ENCODE measurements around the gene CIAO2A. TPM values are rescaled to one million over a fixed set of nuclear protein-coding genes. Genes with fewer than 3 reads are reported as not detected.

CIAO2A gene
- total RNA-seq, 4 donors from 2014 or later: 104 to 144 (median 129) TPM

GRCh38 chr15:64095795-64096667 is 2.4 kb upstream of the CIAO2A start, which contains the start of gene SNX1:
Gene SNX1, plus strand, starts transcription at chr15:64095982. Its CDS starts 32 bp downstream, at chr15:64096014.
- Histone ChIP-seq H3K4me3 (replicated peaks in 1 of 3) (peak within 1 kb of the TSS; percentile 72 to 96 (median 93)), H3K36me3 (no peaks in the 10 kb centered on the region), H3K27me3 (no peaks in the 10 kb centered on the region), H3K9me3 (no peaks in the 10 kb centered on the region), H3K27ac (peak within 1 kb of the TSS; percentile 83 to 96 (median 93)), H3K4me1 (peaks cover 33 to 55% of the 10 kb centered on the region in 2 donors)
- TF ChIP-seq CTCF (IDR thresholded peaks at IDR 0.05) (peak in 4 of 6 experiments; percentile 12 to 31 (median 20)), POLR2A (IDR thresholded peaks at IDR 0.05) (peak; percentile 89 to 96)
- DNase-seq: peak; percentile 94 to 95
- 0 to 1% methylated on average over 17 to 60 of the region's 70 CpGs for WGBS, 2 donors
- intact Hi-C loops (cut with DNase I): loop anchor here (5.0 kb wide), 1 partner anchor 56 kb away; the partner anchor contains the start of gene SNX22

- Histone ChIP-seq H3K27me3 (no peaks in the 10 kb centered on the region), H3K4me3 (replicated peaks in 1 of 3) (peak overlapping the region in 1 of 3 donors; percentile 96), H3K36me3 (no peaks in the 10 kb centered on the region), H3K9me3 (no peaks in the 10 kb centered on the region), H3K4me1 (peaks cover 33 to 60% of the 10 kb centered on the region in 2 donors), H3K27ac (peak overlapping the region; percentile 73 to 96 (median 93))
- intact Hi-C loops (cut with DNase I): loop anchor here (5.0 kb wide), 1 partner anchor 57 kb away; the partner anchor contains the start of gene SNX22
- no peak for TF ChIP-seq CTCF (IDR thresholded peaks at IDR 0.05)
- TF ChIP-seq POLR2A (IDR thresholded peaks at IDR 0.05): no peak
- 47 to 52% methylated on average over 4 of the region's 4 CpGs for WGBS, 2 donors
- DNase-seq: no peak
Observed at GRCh38 chr15:64095431-64095794, 1.8 kb upstream of the CIAO2A start.

- Histone ChIP-seq H3K4me1 (peaks cover 26 to 52% of the 10 kb centered on the region in 2 donors), H3K27ac (peak overlapping the region; percentile 70 to 93 (median 93)), H3K4me3 (replicated peaks in 1 of 3) (peak overlapping the region; percentile 7 to 89 (median 65)), H3K9me3 (no peaks in the 10 kb centered on the region), H3K27me3 (no peaks in the 10 kb centered on the region), H3K36me3 (peaks cover 0 to 4% of the 10 kb centered on the region in 2 donors)
- TF ChIP-seq POLR2A (IDR thresholded peaks at IDR 0.05) (no peak), CTCF (IDR thresholded peaks at IDR 0.05) (peak in 1 of 6 experiments; percentile 10)
- peak; percentile 56 to 59 for DNase-seq
- intact Hi-C loops (cut with DNase I): no loop called here
- 6 to 7% methylated on average over 22 of the region's 22 CpGs for WGBS, 2 donors
Observed at GRCh38 chr15:64092864-64093626, 593 bp downstream of the CIAO2A start.

- no peaks in the 10 kb centered on the region for H3K27me3 ChIP-seq
- H3K36me3 ChIP-seq: peaks cover 2 to 12% of the 10 kb centered on the region in 2 donors
- H3K27ac ChIP-seq: peak overlapping the region in 2 of 3 donors; percentile 70 to 93
- peaks cover 18 to 50% of the 10 kb centered on the region in 2 donors for H3K4me1 ChIP-seq
- DNase-seq: no peak
- intact Hi-C loops (cut with DNase I): no loop called here
- TF ChIP-seq POLR2A (IDR thresholded peaks at IDR 0.05): no peak
- no peak for TF ChIP-seq CTCF (IDR thresholded peaks at IDR 0.05)
- peak overlapping the region in 1 of 3 donors; percentile 65 for H3K4me3 ChIP-seq (replicated peaks in 1 of 3)
- no peaks in the 10 kb centered on the region for H3K9me3 ChIP-seq
Observed at GRCh38 chr15:64092075-64092820, 1.4 kb downstream of the CIAO2A start.

Measured in thyroid gland (tissue), 4 donors.